OCI-LY7 (cell line): Measurements from ENCODE around the gene RO60.

Experiments
- CTCF ChIP-seq: fragments of 200-600 bp; sonication (generic); conservative IDR thresholded peaks from 2 replicates; pipeline ENCODE4 v1.5.1; 2014; ENCODE audit warnings: mild to moderate bottlenecking, antibody characterized with exemption, low read length, moderate library complexity, mixed read lengths
- EZH2phosphoT487 ChIP-seq: fragments of 200-600 bp; sonication (generic); IDR thresholded peaks from 2 replicates; pipeline ENCODE4 v1.6.1; 2018; ENCODE audit warnings: low read depth, borderline replicate concordance, mild to moderate bottlenecking, mixed run types, antibody characterized with exemption, low read length, moderate library complexity, mixed read lengths

- TF ChIP-seq CTCF (no peak), EZH2phosphoT487 (no peak)
Observed at GRCh38 chr1:193030280-193030679, 29.1 kb upstream of the RO60 start.
